Posterior vena cava (tissue), 2 donors: ENCODE measurements around the gene CCDC136. TPM values are rescaled to one million over a fixed set of nuclear protein-coding genes. Genes with fewer than 3 reads are reported as not detected.

Experiments used
- DNase-seq: peaks from one replicate; pipeline ENCODE4 v3.0.0-alpha.2; 2020; ENCODE audit warnings: low spot score
- intact Hi-C, 2 donors: fragments of 100-400 bp; cut with DNase I; formaldehyde crosslinking; loops; one replicate each; pipeline versions ENCODE4 v1.14.1 to v1.14.2; 2022 to 2023
- total RNA-seq, 2 donors: library from RNA; stranded (reverse); fragmentation: NEBNext Ultra II Directional; extraction: Animal tissue kit (Norgen Biotek cat#: 25700); gene quantifications; one replicate each; pipeline ENCODE4 v1.2.1, GENCODE V29; 2021
- donor health status: DM: yes; HTN: yes; CAD: no.
- donor health status: DM: yes; HTN: yes; CAD: no.

The CCDC136 gene
- total RNA-seq, 2 donors from 2014 or later, result 13.3 to 23.1 TPM

- intact Hi-C loops, result no loop called here
- no peak for DNase-seq
Measured at GRCh38 chr7:128796327-128796726, 4.6 kb downstream of the CCDC136 start.

GRCh38 chr7:128799451-128799850 is 7.7 kb downstream of the CCDC136 start:
- intact Hi-C loops, result no loop called here
- DNase-seq, result no peak

- intact Hi-C loops, result no loop called here
- no peak for DNase-seq
Measured at GRCh38 chr7:128800567-128800966, 8.8 kb downstream of the CCDC136 start.

- DNase-seq, result no peak
- intact Hi-C loops, result no loop called here
Measured at GRCh38 chr7:128801003-128801402, 9.2 kb downstream of the CCDC136 start.

GRCh38 chr7:128801667-128802418 is 10.1 kb downstream of the CCDC136 start:
- DNase-seq, result no peak
- intact Hi-C loops, result no loop called here

- intact Hi-C loops, result no loop called here
- no peak for DNase-seq
Measured at GRCh38 chr7:128804484-128804883, 12.7 kb downstream of the CCDC136 start.

GRCh38 chr7:128805225-128805624 is 13.5 kb downstream of the CCDC136 start:
- DNase-seq, result no peak
- intact Hi-C loops, result loop anchor here in 1 of 2 donors (5.0 kb wide), 1 partner anchor 457 kb away; no protein-coding TSS in a partner anchor

GRCh38 chr7:128807191-128807590 is 15.4 kb downstream of the CCDC136 start:
- intact Hi-C loops, result loop anchor here in 1 of 2 donors (5.0 kb wide), 1 partner anchor 455 kb away; no protein-coding TSS in a partner anchor

GRCh38 chr7:128809363-128809762 is 17.6 kb downstream of the CCDC136 start:
- intact Hi-C loops, result loop anchor here in 1 of 2 donors (5.0 kb wide), 1 partner anchor 453 kb away; no protein-coding TSS in a partner anchor
- DNase-seq, result no peak

More at GRCh38 chr7:128807191-128807590, 15.4 kb downstream of the CCDC136 start:
- DNase-seq, result no peak

- no peak for DNase-seq
- intact Hi-C loops, result no loop called here
Measured at GRCh38 chr7:128810473-128810872, 18.7 kb downstream of the CCDC136 start.

GRCh38 chr7:128810997-128811396 is 19.2 kb downstream of the CCDC136 start:
- intact Hi-C loops, result no loop called here
- no peak for DNase-seq

- intact Hi-C loops, result no loop called here
- no peak for DNase-seq
Measured at GRCh38 chr7:128811631-128812430, 20.1 kb downstream of the CCDC136 start.

- intact Hi-C loops, result no loop called here
- DNase-seq, result peak; percentile 82
Measured at GRCh38 chr7:128812514-128813168, 20.9 kb downstream of the CCDC136 start.

- DNase-seq, result no peak
- intact Hi-C loops, result no loop called here
Measured at GRCh38 chr7:128814499-128814898, 22.7 kb downstream of the CCDC136 start.

- intact Hi-C loops, result no loop called here
- no peak for DNase-seq
Measured at GRCh38 chr7:128815289-128815942, 23.6 kb downstream of the CCDC136 start.

- intact Hi-C loops, result no loop called here
- no peak for DNase-seq
Measured at GRCh38 chr7:128818694-128819093, 26.9 kb downstream of the CCDC136 start.

GRCh38 chr7:128821724-128822123 is 30.0 kb downstream of the CCDC136 start:
- DNase-seq, result no peak
- intact Hi-C loops, result no loop called here

GRCh38 chr7:128826512-128826911 is 34.7 kb downstream of the CCDC136 start:
- intact Hi-C loops, result no loop called here
- DNase-seq, result peak; percentile 65

- DNase-seq, result no peak
- intact Hi-C loops, result no loop called here
Measured at GRCh38 chr7:128826916-128827247, 35.1 kb downstream of the CCDC136 start.
